PC-3 (cell line): ENCODE measurements around the gene ADAT2.

ENCODE experiments used
- EZH2 ChIP-seq: fragments of 300-600 bp; sonication (generic); IDR thresholded peaks from one replicate; pipeline ENCODE4 v1.6.1; 2017; ENCODE audit warnings: antibody characterized with exemption, mild to moderate bottlenecking, low read length; ENCODE audit not compliant: unreplicated experiment
- EZH2phosphoT487 ChIP-seq: fragments of 300-600 bp; sonication (generic); IDR thresholded peaks from 2 replicates; pipeline ENCODE4 v1.6.1; 2018; ENCODE audit warnings: mild to moderate bottlenecking, antibody characterized with exemption, low read length, borderline replicate concordance
- TF ChIP-seq, protein P1 (sequence below): fragments of 300-600 bp; sonication (generic); conservative IDR thresholded peaks from 2 replicates; pipeline ENCODE4 v1.5.1; 2017; ENCODE audit warnings: antibody characterized with exemption, low read depth, mild to moderate bottlenecking, low read length

DNA sequence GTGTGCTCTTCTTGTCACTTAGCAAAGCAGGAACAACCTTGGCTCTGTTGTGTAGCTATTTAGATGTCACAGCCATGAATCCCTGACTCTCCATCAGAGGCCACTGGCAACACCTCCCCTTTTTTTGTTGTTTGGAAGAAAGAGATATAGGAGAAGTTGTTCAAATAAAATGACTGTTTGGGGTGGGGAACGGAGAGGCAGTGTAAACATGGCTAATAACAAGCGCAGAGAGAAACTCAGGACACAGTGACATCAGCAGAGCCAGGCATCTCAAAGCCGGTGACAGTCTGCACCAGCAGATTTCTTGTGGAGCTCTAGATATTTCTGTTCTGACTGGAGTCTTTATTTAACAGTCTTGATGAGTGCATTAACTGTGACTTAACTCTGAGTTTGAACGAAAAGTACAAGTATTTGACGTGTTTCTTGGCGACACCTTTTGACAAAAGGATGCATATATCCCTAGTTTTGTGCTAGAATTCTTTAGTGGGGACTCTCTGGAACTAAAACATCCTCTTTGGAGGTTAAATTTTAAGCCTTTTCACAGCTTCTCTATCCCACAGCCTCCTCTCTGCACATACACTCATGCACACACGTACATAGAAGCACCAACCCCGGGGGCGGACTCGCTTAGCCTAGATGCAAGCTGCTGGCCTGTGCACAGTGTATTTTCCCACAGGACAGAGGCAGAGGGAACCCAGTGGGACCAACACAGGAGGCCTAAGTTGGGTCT, 53.8 kb downstream of the ADAT2 start:
- TF ChIP-seq, protein P1, sequence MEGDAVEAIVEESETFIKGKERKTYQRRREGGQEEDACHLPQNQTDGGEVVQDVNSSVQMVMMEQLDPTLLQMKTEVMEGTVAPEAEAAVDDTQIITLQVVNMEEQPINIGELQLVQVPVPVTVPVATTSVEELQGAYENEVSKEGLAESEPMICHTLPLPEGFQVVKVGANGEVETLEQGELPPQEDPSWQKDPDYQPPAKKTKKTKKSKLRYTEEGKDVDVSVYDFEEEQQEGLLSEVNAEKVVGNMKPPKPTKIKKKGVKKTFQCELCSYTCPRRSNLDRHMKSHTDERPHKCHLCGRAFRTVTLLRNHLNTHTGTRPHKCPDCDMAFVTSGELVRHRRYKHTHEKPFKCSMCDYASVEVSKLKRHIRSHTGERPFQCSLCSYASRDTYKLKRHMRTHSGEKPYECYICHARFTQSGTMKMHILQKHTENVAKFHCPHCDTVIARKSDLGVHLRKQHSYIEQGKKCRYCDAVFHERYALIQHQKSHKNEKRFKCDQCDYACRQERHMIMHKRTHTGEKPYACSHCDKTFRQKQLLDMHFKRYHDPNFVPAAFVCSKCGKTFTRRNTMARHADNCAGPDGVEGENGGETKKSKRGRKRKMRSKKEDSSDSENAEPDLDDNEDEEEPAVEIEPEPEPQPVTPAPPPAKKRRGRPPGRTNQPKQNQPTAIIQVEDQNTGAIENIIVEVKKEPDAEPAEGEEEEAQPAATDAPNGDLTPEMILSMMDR = 0 out of 2 replicates have a peak, but pooled peaks have one; percentile 11
- TF ChIP-seq EZH2 (no peak), EZH2phosphoT487 (no peak)
